GM20000 (cell line): ENCODE measurements around the gene DPM2.

Experiments used
- DNase-seq: peaks from one replicate; pipeline ENCODE4 v3.0.0; 2012; ENCODE audit warnings: low spot score
- TF ChIP-seq, protein P1 (sequence below): IDR thresholded peaks from 2 replicates; pipeline ENCODE4 v1.5.1; 2012; ENCODE audit warnings: mild to moderate bottlenecking, control low read depth; ENCODE audit errors: extremely low read depth, missing control alignments

Gene DPM2

DNA sequence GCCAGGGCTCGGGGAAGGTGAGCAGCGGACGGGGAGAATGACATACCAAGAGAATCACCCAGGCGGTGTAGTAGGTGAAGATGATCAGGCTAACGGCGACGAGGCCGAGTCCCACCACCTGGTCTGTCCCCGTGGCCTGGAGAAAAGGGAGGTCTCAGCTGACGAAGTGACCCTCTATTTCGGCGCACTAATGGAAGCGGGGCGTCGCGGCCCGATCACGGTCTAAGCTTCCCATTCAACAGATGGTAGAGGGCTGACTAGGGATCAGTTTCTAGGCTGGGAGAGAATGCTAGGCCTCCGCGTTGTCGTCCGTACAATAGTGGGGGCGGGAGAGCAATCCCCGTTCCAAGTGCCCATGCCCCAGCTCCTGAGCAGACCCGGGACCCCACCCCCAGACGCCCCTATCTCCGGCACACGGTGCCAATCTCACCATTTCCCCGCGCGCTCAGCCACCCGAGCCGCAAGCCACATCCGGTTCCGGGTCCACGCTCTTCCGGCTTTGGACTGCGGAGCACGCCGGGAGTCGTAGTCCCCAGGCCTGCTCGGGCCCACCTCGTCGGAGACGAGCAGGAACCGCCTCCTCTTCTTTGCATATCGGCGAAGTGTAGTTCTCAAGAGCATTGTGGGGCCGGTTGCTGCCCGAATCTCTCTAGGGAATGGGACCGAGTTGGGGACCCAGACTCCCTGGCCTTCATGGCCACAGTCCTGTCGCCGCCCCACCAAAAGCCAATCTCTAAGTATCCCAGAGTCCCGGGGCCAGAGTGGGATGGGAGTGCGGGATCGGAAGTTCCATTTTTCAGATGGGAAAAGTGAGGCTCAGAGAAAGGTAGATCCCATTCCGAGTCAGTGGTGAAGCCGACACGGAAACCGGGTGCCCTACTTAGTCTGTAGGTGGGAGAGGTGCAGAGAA lies at the start of gene DPM2:
DPM2 (minus strand) TSS at position 467 of the 910 bp plus-strand sequence; CDS start at position 433, 34 bp downstream.
- TF ChIP-seq, protein P1, sequence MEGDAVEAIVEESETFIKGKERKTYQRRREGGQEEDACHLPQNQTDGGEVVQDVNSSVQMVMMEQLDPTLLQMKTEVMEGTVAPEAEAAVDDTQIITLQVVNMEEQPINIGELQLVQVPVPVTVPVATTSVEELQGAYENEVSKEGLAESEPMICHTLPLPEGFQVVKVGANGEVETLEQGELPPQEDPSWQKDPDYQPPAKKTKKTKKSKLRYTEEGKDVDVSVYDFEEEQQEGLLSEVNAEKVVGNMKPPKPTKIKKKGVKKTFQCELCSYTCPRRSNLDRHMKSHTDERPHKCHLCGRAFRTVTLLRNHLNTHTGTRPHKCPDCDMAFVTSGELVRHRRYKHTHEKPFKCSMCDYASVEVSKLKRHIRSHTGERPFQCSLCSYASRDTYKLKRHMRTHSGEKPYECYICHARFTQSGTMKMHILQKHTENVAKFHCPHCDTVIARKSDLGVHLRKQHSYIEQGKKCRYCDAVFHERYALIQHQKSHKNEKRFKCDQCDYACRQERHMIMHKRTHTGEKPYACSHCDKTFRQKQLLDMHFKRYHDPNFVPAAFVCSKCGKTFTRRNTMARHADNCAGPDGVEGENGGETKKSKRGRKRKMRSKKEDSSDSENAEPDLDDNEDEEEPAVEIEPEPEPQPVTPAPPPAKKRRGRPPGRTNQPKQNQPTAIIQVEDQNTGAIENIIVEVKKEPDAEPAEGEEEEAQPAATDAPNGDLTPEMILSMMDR: no peak
- DNase-seq: peak; percentile 94

GRCh38 chr9:127987103-127987614 lies 49.5 kb upstream of the DPM2 start:
- DNase-seq: no peak
- TF ChIP-seq, protein P1: no peak

DNA sequence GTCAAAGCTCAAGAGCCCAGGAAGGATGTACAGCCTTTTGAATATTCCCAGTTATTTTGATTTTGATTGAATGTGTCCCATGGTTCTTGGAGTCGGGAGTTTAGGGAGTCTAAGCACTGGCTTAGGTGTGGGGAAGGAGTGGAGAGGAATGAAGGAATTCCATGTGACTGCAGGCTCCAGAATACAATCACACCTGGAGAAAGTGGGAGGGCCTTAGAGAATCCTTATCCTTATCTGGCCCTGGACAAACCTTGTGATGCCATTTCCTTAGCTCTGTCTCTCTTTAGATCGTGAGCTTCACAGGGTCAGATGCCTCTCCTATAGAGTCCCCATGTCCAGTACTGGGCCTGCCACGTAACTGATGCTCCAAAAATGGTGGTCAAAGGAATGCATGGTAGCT lies 47.4 kb upstream of the DPM2 start:
- no peak for DNase-seq
- TF ChIP-seq, protein P1: no peak

DNA sequence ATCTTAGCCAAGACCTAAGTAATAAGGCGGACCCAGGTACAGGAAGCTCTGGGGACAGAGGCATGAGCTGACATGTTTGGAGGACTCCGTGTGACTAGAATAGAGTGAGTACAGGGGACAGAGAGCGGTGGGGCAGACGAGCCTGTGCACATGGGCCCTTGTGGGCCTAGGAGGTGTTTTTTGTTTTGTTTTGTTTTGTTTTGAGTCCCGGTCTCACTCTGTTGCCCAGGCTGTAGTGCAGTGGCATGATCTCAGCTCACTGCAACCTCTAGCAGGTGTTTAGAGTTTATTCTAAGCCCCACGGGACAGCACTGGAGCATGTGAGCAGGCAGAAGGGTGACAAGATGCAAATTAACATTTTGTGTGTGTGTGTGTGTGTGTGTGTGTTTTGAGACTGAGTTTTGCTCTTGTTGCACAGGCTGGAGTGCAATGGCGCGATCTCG lies 46.2 kb upstream of the DPM2 start:
- DNase-seq: peak; percentile 74
- TF ChIP-seq, protein P1: no peak

DNA sequence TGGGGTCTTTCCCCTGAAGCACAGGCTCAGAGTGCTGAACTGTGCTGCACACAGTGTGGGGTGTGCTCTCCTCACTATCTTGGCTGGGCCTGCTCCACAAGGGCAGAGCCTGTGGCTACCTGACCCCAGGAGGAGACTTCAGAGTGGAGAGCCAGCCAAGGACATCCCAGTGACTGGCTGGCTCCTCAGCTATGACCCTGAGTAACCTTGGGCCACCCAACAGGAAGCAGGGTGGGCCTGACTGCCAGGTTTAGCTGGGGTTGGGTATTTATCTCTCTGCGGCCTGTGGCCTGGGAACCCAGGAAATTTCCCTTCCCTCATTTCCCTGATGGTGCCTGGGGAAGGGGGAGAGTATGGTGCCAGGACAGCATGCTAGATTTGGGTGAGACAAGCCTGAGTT lies 45.3 kb upstream of the DPM2 start:
- DNase-seq: no peak
- TF ChIP-seq, protein P1: no peak

DNA sequence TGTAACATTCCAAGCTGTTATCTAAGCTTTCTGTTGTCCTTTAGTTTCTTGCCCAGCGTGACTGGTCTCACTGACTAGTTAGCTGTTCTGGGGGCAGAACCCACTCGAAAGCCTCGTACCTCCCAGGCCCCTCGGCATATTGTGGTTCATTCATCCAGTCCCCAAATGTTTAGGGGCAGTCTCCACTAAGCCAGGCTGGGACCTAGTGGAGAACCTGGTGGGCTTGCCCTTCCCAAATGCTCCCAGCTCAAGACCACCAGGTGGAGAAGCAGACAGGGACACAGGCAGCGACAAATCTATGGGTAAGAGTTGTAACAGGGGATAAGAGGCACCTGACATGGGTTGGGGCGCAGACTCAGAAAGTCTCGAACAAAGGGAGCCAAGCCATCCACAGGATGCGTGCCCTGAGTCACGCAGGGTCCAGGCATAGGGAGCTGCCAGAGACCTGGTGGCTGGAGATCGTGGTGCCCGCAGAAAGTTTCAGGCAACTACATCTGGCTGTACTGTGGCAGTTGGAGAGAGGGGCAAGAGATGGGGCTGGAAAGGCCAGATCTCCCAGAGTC lies 44.0 kb upstream of the DPM2 start:
- DNase-seq: no peak
- TF ChIP-seq, protein P1: no peak
